NCI-H2081 treated with DMSO at 0.1 percent for 48 hours (cell line): Measurements from ENCODE around the gene CFAP70.
"Not testable (repeated sequence)": the region's sequence is repeated elsewhere in the genome, so short reads cannot be mapped to it uniquely, and the experiment has no call there.

Experiments
- DNase-seq: peaks from one replicate; lab custom pipeline; 2025; lab: John Stamatoyannopoulos, UW

Gene CFAP70

GRCh38 chr10:73358331-73359279, at the start of gene CFAP70:
TSS of gene CFAP70 (minus strand) at chr10:73358864. CDS start at chr10:73354796, 4,068 bp downstream.
- DNase-seq, result peak; percentile 82

- no peak for DNase-seq
Observed at GRCh38 chr10:73408061-73408460, 49.4 kb upstream of the CFAP70 start.

- no peak for DNase-seq
Observed at GRCh38 chr10:73407495-73407894, 48.8 kb upstream of the CFAP70 start.

GRCh38 chr10:73406846-73407245, 48.2 kb upstream of the CFAP70 start:
- no peak for DNase-seq

GRCh38 chr10:73405556-73405955, 46.9 kb upstream of the CFAP70 start:
- no peak for DNase-seq

DNA sequence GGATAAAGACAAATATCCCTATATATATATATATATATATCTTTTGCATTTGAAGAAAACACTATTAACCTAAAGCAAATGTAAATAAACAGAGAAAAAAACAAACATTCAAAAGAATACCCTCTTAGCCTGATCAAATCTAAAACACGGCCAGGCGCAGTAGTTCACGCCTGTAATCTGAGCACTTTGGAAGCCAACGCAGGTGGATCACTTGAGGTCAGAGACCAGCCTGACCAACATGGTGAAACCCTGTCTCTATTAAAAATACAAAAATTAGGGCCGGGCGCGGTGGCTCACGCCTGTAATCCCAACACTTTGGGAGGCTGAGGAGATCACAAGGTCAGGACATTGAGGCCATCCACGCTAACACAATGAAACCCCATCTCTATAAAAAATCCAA, 46.0 kb upstream of the CFAP70 start:
- no peak for DNase-seq

DNA sequence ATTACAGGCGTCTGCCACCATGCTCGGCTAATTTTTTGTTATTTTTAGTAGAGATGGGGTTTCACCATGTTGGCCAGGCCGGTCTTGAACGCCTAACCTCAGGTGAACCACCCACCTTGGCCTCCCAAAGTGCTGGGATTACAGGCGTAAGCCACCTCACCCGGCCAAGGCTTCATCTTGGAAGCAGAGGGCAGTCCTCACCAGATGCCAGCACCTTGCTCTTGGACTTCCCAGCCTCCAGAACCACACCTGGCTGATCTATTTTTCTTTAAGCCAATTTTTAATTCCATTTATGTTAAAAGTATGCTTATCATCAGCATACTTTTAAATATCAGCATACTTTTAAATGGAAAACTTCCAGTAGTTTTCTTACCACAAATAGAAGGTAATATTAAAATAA, 43.0 kb upstream of the CFAP70 start:
- no peak for DNase-seq

DNA sequence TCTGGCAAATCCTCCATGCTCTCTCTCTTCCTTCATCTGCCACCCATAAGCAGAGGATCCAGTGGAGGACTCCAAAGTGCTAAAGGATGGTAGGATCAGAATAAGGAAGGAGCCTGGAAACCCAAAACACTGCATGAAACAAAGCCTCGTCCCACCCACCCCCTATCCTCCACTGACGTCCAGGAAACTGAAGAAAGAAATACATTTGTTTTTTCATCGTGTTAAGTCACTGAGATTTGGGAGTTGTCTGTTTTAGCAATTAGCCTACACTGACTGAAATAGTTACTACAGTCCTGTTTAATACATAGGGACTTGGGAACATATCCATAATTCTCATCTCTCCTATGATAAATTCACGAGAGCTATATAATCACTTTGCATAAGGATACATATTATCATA, 40.4 kb upstream of the CFAP70 start:
- DNase-seq, result no peak

DNA sequence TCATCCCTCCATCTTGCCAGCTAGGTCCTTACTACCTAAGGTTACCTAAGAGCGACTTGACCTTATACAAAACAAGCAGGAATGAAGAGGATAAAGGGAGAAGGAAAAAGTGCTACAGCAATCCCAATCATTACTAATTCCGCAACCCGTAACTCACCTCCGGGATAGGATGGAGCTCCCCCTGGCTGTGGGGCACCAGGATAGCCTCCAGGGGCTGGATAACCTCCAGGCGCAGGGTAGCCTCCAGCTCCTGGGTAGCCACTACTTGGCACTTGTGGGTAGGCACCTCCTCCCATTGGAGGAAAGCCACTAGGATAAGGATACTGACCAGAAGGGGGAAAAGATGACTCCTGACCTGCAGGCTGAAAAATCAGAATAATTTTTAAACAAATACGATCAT, 39.4 kb upstream of the CFAP70 start:
- no peak for DNase-seq

DNA sequence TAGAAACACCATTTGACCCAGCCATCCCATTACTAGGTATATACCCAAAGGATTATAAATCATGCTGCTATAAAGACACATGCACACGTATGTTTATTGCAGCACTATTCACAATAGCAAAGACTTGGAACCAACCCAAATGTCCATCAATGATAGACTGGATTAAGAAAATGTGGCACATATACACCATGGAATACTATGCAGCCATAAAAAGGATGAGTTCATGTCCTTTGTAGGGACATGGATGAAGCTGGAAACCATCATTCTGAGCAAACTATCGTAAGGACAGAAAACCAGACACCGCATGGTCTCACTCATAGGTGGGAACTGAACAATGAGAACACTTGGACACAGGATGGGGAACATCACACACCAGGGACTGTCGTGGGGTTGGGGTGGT, 35.7 kb upstream of the CFAP70 start:
- not testable (repeated sequence) for DNase-seq

- DNase-seq, result no peak
Observed at GRCh38 chr10:73388228-73388627, 29.6 kb upstream of the CFAP70 start.

GRCh38 chr10:73386583-73386982, 27.9 kb upstream of the CFAP70 start:
- no peak for DNase-seq

GRCh38 chr10:73379064-73379748, 20.5 kb upstream of the CFAP70 start:
- no peak for DNase-seq

- no peak for DNase-seq
Observed at GRCh38 chr10:73376679-73377078, 18.0 kb upstream of the CFAP70 start.

GRCh38 chr10:73368238-73368637, 9.6 kb upstream of the CFAP70 start:
- DNase-seq, result no peak

- DNase-seq, result no peak
Observed at GRCh38 chr10:73366381-73367298, 8.0 kb upstream of the CFAP70 start.

DNA sequence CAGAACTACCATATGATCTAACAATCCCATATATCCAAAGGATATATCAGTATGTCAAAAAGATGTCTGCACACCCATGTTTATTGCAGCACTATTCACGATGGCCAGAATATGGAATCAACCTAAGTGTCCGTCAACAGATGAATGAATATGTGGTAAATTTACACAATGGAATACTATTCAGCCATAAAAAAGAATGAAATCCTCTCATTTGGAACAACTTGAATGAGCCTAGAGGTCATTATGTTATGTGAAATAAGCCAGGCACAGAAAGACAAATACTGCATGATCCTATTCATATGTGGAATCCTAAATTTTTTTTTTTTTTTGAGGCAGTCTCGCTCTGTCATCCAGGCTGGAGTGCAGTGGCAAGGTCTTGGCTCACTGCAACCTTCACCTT, 6.3 kb upstream of the CFAP70 start:
- no peak for DNase-seq

DNA sequence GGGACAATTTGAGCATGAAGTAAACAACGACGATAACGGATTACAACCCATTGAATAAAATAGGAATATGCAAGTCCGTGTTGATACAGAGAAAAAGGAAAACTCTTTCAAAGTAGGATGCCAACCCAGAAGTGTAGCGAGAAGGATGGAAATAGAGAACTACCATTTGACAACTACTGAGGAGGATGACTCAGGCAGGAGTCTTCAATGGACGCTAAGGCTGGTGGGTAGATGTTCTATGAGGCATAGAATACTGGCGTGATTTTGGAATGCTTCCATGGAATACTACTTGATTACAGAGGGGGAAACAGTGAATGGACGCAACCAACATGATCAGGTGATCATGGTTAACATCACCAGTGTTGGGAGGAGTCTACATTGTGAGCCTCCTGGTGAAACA, 828 bp upstream of the CFAP70 start:
- DNase-seq, result no peak

DNA sequence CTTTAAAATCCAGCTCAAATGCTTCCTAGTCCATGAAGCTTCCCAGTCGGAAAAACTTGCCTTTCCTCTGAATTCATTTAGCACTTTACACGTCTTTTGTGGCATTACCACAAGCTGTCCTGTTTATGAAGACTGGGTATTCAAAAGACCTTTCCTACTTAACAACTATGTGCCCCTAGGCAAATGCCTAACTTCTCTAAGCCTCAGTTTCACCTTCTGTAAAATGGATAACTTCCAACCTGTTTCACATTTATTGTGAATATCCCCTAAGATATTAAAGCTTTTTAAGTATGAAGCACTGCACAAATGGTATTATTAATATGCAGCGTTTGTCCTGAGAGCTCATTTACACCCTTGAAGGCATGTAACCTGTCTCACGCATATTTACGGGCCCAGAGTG, 843 bp downstream of the CFAP70 start:
- no peak for DNase-seq

- no peak for DNase-seq
Observed at GRCh38 chr10:73357166-73357565, 1.5 kb downstream of the CFAP70 start.

DNA sequence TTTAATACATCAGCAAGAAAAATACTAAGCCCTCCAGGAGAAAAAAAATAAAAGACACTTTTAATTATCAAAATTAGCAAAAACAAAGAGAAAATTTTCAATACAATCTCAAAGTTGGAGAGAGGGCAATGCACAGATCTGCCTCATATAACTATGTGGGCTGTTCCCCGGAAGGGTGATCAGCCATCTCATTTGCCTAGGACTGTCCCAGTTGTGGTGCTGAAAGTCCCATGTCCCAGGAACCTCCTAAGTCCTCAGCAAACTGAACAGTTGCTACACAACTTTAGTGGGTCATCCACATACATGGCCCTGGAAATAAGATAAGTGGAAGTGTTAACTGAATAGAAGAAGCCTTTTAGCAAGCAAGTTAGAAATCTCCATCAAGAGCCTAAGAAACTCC, 14.4 kb downstream of the CFAP70 start:
- no peak for DNase-seq

GRCh38 chr10:73340121-73340520, 18.5 kb downstream of the CFAP70 start:
- DNase-seq, result no peak
